Testis (tissue), 3 donors: ENCODE measurements around the gene SYCE1. TPM values are rescaled to one million over a fixed set of nuclear protein-coding genes. Genes with fewer than 3 reads are reported as not detected.
"Not testable (repeated sequence)": the region's sequence is repeated elsewhere in the genome, so short reads cannot be mapped to it uniquely, and the experiment has no call there.

ENCODE experiments used
- DNase-seq: peaks from one replicate; pipeline ENCODE4 v3.0.0-alpha.2; 2019
- H3K27ac ChIP-seq, 2 donors: fragments of 200-600 bp; sonication (generic); one replicate each; pipeline ENCODE4 v1.5.1; 2019
- H3K27me3 ChIP-seq: fragments of 200-600 bp; sonication (generic); one replicate; pipeline ENCODE4 v1.5.1; 2019
- H3K36me3 ChIP-seq: fragments of 200-600 bp; sonication (generic); one replicate; pipeline ENCODE4 v1.5.1; 2017; ENCODE audit warnings: low read depth; ENCODE audit errors: missing control alignments
- H3K4me1 ChIP-seq: fragments of 200-600 bp; sonication (generic); one replicate; pipeline ENCODE4 v1.5.1; 2019
- H3K4me3 ChIP-seq, 2 donors: fragments of 200-600 bp; sonication (generic); one replicate each; pipeline ENCODE4 v1.5.1; 2017 to 2019
- H3K9me3 ChIP-seq: fragments of 200-600 bp; sonication (generic); one replicate; pipeline ENCODE4 v1.5.1; 2017
- CTCF ChIP-seq, 3 experiments: fragments of 450-650 bp in 2 of 3; fragments of 200-600 bp in 1 of 3; sonication (generic) in 1 of 3; IDR thresholded peaks; one replicate each; pipeline ENCODE4 v1.5.1; 2016 to 2019; ENCODE audit warnings: antibody characterized with exemption in 3 of 3, mild to moderate bottlenecking in 2 of 3, moderate library complexity in 1 of 3
- POLR2A ChIP-seq: fragments of 450-650 bp; IDR thresholded peaks from one replicate; pipeline ENCODE4 v1.6.1; 2017; ENCODE audit warnings: antibody characterized with exemption, mild to moderate bottlenecking, moderate library complexity
- WGBS, 2 donors: methylation state at CpG; one replicate each; pipeline ENCODE4 v1.1.5; 2018; 5-methylcytosine and 5-hydroxymethylcytosine counted together
- intact Hi-C: fragments of 100-400 bp; cut with DNase I; formaldehyde crosslinking; loops from one replicate; pipeline ENCODE4 v1.15.1; 2023; ENCODE audit warnings: low total_unique reads
- polyA plus RNA-seq: library from polyadenylated mRNA; stranded (reverse); fragments of 350-450 nt; fragmentation: Illumina TruSeq; extraction: RNeasy Lipid Tissue Mini Kit (QIAGEN cat#74804); gene quantifications from one replicate; pipeline ENCODE4 v1.2.3, GENCODE V29; 2014; ENCODE audit warnings: low read depth, low replicate concordance; ENCODE audit not compliant: insufficient read depth
- total RNA-seq, 2 donors: library from RNA; depleted of rRNA; stranded (reverse); fragments of >200 nt; gene quantifications; one replicate each; pipeline ENCODE4 v1.2.3, GENCODE V29; 2016

Gene SYCE1
- total and polyA plus RNA-seq, 3 donors from 2014 or later = 43.4 to 139 (median 78.2) TPM

GRCh38 chr10:133525444-133525843, 39.9 kb downstream of the SYCE1 start:
- intact Hi-C loops = no loop called here
- H3K36me3 ChIP-seq = no peaks in the 10 kb centered on the region
- TF ChIP-seq CTCF (IDR thresholded peaks at IDR 0.05) = no peak
- TF ChIP-seq POLR2A = no peak
- DNase-seq = no peak
- H3K4me1 ChIP-seq = peaks cover 4% of the 10 kb centered on the region
- H3K9me3 ChIP-seq = no peaks in the 10 kb centered on the region
- H3K4me3 ChIP-seq = no peak overlapping the region
- H3K27ac ChIP-seq = no peak overlapping the region
- 92 to 93% methylated on average over 6 to 7 of the region's 7 CpGs for WGBS, 2 donors
- no peaks in the 10 kb centered on the region for H3K27me3 ChIP-seq

GRCh38 chr10:133523631-133524203, 41.7 kb downstream of the SYCE1 start:
- H3K27me3 ChIP-seq = no peaks in the 10 kb centered on the region
- TF ChIP-seq POLR2A (no peak), CTCF (IDR thresholded peaks at IDR 0.05) (no peak)
- peaks cover 4% of the 10 kb centered on the region for H3K4me1 ChIP-seq
- 85 to 94% methylated on average over 9 of the region's 9 CpGs for WGBS, 2 donors
- H3K4me3 ChIP-seq = no peak overlapping the region
- no peak overlapping the region for H3K27ac ChIP-seq
- intact Hi-C loops = no loop called here
- no peak for DNase-seq
- no peaks in the 10 kb centered on the region for H3K36me3 ChIP-seq
- no peaks in the 10 kb centered on the region for H3K9me3 ChIP-seq

GRCh38 chr10:133520193-133520738, 45.1 kb downstream of the SYCE1 start:
- Histone ChIP-seq H3K27ac (peak overlapping the region; percentile 47 to 50), H3K4me3 (peak overlapping the region; percentile 46 to 60), H3K27me3 (no peaks in the 10 kb centered on the region), H3K36me3 (no peaks in the 10 kb centered on the region), H3K9me3 (no peaks in the 10 kb centered on the region), H3K4me1 (peaks cover 4% of the 10 kb centered on the region)
- TF ChIP-seq CTCF (IDR thresholded peaks at IDR 0.05) (peak; percentile 75 to 85 (median 77)), POLR2A (no peak)
- intact Hi-C loops = no loop called here
- WGBS, 2 donors = 0 to 1% methylated on average over 15 to 31 of the region's 33 CpGs
- peak; percentile 93 for DNase-seq

- H3K4me1 ChIP-seq, intact Hi-C loops, H3K9me3 ChIP-seq, DNase-seq, H3K4me3 ChIP-seq, H3K36me3 ChIP-seq, H3K27me3 ChIP-seq, H3K27ac ChIP-seq: not testable (repeated sequence)
- WGBS, 2 donors = 91 to 95% methylated on average over 5 of the region's 5 CpGs
Observed at GRCh38 chr10:133518517-133518916, 46.9 kb downstream of the SYCE1 start.

- WGBS, 2 donors = 65 to 66% methylated on average over 4 of the region's 4 CpGs
- no peak for DNase-seq
- Histone ChIP-seq H3K4me3 (no peak overlapping the region), H3K27me3 (no peaks in the 10 kb centered on the region), H3K4me1 (peaks cover 4% of the 10 kb centered on the region), H3K27ac (no peak overlapping the region), H3K9me3 (no peaks in the 10 kb centered on the region), H3K36me3 (no peaks in the 10 kb centered on the region)
- TF ChIP-seq CTCF (IDR thresholded peaks at IDR 0.05) = no peak
- intact Hi-C loops = no loop called here
Observed at GRCh38 chr10:133516057-133516456, 49.3 kb downstream of the SYCE1 start.
